HG03571 (cell line): ENCODE data around the gene DNAI7.

ENCODE experiments used
- ATAC-seq: cut with Tn5 transposase; IDR thresholded peaks from one replicate; pipeline ENCODE4 v1.9.1; 2021; ENCODE audit not compliant: unreplicated experiment

DNAI7 gene, protein sequence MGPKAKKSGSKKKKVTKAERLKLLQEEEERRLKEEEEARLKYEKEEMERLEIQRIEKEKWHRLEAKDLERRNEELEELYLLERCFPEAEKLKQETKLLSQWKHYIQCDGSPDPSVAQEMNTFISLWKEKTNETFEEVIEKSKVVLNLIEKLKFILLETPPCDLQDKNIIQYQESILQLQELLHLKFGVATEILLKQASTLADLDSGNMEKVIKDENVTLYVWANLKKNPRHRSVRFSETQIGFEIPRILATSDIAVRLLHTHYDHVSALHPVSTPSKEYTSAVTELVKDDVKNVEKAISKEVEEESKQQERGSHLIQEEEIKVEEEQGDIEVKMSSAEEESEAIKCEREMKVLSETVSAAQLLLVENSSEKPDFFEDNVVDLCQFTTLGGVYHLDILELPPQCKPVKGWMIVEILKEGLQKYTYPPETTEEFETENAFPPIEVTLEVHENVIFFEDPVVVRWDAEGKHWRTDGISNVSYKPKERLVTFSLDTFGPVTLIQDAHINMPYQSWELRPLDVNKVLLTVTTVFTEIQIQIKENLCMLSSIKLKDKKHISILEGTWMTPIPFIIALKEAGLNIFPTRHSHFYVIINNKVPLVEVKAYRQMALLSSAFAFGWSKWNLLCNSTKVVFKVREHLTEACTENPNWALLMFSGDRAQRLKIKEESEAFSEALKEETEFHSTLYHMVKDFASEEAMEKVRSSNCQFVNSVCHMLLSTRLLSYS

DNA sequence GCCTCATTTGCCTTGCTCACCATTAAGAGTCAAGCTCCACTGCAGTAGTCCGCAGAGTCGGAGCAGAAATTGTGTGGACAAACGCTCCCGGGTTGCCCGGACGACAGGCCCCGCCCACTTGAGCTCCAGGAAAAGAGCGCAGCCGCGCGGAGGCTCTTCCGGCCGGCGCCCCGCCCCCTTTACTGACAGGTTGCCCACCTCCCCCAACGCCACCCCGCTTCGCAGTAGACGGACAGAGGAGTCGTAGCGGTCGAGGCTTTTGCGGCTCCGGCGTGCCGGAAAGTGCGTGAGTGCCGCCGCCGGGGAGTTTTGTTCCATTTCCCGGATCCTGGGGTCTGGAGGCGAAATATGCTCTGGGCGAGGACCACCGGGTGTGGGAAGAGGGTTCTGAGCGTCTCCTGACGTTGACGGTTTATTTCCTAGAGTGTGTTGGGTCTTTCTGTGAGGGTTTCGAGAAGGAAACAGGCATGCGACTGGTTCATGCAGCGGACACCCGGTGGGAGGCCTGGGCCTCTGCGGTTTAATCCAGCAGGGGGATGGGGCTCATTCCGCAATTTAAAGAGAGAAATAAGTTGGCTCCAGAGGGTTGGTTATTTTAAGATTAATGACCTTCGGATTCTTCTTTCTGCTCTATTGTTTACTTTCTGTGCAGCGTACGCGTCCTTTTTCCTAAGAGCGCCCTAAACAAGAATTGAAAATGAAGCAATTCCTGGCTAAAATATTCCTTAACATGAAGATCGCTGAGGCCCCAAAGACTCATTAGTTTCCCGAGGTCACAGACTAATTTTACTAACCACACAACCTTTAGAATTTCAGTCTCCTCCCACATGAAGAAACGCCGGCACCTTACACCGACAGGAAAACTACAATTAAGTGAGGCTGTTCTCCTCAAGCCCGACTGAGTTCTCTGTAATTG lies at the start of gene DNAI7, which contains the start of gene ETFRF1:
Gene DNAI7, minus strand, starts transcription at position 105 of the 916 bp plus-strand sequence. Its CDS starts 82 bp downstream, at position 23.
Gene ETFRF1, plus strand, starts transcription at position 182 of the 916 bp plus-strand sequence. CDS start 8,720 bp downstream, outside the sequence.
- peak; percentile 88 for ATAC-seq

DNA sequence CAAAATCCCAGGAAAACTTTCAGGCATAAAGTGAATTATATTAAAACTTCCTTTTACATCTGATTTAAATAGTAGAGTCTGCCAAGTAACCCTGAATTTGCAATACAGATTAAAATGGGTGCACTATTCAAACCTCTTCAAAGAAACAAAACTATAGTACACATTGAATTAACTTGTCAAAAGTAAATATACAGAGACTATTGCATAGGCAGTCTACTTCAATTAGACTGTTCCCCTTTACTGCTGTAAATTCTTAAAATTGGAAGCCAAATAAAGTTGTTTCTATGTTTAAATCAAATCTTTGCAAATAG lies 48.7 kb upstream of the DNAI7 start:
- no peak for ATAC-seq

DNA sequence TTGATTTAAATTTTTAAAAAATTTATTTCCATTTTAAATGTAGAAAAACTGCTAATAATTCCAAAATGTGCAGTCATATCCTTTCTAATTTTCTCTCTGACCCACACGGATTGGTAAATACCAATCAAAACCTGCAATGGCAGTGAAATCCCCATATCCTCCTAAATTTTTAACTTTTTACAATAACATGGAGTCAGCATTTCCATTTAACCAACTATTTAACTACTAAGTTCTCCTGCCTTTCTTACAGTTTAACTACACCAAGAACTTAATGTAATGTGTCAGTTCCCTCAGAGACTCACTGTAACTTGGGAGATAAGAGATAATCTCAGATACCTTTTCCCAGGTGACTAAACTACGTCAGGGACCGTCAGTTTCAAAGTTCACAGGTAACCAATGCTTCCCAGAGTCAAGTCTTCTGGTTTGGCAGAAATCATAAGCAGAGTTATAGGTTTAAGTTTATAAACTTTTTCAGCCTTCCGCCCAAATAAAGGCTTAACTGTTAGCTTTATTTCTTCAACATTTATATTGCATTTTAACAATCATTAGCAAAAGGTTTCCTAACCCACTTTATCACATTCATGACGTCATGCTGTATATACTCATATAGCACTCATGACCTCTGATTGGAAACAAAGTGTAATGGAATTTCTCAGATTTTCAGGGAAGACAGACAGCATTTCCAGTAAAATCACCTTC lies 48.2 kb upstream of the DNAI7 start:
- no peak for ATAC-seq

DNA sequence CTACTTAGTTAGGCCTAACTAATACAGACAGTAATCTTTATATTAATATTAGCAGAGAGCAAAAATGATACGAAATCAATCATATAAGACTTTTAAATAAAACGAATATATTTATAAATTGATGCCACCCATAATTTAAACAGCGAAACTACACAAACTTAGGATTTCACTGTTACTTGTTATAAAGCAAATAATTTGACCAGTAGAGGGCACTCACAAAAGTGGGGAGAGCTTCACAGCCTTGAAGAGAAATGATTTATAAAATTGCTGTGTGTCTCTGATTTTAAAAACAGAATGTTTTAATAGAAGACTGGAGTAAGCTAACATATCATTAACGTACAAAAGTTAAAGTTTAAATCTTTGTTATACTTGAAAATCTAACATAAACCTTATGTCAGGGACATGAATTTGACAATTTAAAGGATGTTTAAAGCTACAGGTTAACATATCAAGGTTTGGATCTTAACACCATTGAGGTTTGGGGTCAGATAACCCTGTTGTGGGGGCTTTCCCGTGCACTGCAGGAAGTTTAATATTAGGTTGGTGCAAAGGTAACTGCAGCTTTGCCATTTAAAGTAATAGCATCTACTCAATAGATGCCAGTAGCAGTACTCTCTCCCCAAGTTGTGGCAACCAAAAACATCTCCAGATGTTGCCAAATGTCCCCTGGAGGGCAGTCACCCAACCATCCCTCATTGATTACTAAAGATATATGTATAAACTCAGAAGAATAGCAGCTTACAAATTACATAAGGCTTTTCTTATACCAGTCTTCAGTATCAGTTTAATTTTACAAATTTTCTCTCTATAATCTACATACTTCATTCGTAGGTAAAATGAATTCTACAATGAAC lies 46.4 kb upstream of the DNAI7 start:
- peak; percentile 76 for ATAC-seq

DNA sequence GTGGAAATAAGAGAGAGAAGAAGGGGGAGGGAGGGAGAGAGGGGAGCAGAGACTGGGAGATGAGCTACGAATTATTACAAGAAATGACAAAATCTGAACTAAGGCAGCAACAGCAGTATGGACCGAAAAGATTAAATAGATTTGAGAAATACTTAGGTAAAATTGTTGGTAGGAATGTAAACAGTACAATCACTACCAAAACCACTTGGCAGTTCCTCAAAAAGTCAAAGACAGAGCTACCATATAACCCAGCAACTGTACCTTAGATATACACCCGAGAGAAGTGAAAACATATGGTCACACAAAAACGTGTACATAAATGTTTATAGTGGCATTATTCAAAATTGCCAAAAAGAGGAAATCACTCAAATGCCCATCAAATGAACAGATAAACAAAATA lies 41.7 kb upstream of the DNAI7 start:
- no peak for ATAC-seq

DNA sequence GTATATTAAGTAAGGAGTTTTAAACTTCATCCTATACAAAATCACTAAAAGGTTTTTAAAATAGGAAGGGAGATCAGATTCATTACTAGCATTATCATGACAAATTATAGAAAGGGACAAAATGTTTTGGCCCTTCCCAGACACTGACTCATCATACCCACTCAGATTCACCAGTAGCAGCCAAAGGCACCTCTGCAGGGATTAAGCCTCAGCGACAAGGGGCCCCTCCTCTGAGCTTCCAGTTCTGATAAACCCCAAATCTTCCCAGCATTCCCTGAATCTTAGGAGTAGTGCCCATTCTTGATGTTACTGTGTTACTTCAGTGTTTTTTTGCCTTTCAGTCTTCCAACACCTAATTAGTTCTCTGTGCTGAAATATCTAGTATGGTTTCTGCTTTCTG lies 41.2 kb upstream of the DNAI7 start:
- no peak for ATAC-seq

DNA sequence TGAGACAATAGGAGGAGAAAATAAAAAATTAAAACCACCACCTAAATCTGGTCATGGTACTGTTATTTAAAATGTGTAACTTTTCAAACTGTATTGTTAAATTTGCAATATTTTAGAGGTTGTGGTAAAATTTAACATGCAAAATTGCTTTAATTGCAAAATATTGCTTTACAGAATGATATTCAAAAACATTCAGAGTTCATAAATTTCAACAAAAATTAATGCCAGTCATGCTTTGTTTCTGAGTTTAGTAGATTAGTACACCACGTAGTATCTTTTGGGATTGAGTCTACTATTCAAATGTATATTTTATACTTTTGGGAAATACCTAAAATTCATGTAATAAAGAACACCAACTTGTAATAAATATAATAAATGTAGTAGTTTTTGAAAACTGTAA lies 18.4 kb upstream of the DNAI7 start:
- no peak for ATAC-seq

DNA sequence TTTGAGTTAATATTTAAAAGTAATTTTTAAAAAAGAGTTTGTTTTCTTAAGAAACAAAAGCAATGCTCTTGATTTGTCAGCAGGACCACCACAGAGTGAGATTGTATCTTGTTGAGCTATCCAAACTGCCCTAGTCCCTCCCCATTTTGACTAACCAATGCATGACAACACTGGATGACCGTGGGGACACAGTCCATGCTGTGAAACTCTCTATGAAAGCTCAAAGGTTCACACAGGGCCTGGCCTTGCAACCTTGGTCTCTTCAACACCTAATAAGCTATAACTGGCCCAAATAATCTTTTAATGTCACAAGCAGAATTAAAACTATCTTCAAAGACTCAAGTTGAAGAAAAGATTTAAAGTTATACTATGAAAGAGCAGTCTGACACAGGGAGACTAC lies 13.6 kb upstream of the DNAI7 start:
- no peak for ATAC-seq

DNA sequence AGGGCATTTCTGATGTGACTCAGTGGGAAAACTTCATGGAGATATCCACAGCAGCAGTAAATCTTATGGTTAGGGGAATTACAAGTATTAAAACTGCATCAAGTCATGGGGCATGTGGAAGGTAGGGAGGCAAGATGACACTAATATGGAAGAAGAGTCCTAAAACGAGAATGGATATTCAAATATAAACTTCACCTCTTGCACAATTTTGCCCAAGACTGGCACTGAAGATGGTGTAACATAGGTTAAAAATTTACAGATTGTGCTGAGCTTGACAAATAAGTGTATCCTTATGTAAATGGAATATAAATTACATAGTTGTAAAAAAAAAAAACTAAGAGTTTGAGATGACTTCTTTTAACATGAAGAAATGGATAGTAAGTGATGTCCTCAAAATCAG lies 12.9 kb upstream of the DNAI7 start:
- ATAC-seq, result no peak

DNA sequence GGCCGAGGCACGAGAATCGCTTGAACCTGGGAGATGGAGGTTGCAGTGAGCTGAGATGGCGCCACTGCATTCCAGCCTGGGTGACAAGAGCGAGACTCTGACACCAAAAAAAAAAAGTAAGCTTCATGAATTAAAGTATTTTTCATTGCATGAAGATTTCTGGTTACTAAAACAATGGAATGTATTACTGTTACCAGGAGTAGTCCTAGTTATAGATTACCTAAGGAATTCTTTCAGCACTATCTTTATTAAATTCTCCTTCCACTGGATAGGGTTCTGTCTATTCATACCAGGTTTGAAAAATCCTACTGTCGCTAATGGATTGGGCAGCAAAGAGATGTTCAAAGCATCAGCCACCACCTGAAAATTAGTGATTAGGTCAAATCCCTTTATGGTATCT lies 12.5 kb upstream of the DNAI7 start:
- no peak for ATAC-seq

DNA sequence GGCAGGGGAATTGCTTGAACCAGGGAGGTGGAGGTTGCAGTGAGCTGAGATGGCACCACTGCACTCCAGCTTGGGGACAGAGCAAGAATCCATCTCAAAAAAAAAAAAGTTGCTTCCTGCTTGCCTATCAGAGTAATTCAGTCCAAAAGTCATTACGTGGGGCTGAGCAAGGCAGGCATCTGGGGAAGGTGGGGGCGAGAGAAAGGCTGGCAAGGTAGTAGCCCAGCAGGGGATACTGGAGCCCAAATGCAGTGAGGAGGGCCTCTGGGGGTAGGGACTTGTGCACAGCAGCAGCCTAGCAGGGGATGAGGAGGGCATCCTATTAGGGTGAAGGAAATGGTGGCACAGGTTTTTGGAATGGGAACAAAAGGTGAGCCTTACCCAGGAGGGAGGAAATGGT lies 7.2 kb upstream of the DNAI7 start:
- ATAC-seq, result no peak

DNA sequence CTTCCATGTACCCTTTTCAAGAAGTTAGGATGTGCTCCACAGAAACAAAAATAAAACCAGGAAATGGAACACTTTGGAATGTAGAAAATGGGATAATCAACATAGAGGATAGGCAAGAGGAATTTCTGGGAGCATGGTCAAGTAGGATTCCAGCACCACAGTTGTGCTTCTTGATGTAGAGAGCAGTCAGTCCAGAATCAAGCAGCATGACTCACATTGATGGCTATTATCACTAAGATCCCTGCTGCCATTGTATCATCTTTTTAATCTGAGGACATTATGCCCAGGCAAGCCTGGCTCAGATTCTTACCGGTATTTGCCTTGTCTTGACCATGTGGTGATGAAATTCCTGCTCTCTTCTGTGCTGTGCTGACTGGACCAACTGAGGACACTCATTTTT lies 5.7 kb upstream of the DNAI7 start:
- ATAC-seq, result no peak

DNA sequence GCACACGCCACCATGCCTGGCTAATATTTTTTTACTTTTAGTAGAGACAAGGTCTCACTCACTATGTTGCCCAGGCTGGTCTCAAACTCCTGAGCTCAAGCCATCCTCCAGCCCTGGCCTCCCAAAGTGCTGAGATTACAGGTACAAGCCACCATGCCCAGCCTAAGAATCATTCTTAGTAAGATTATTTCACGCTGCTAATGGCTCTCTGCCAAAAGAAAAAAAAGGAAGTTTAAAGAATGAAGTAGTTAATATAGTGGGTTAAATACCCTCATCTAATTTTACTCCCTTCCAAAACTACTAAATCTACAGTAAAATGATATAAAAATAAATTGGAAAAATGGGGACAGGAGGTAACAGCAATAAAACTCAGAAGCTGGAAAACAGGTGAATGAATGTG lies 2.6 kb upstream of the DNAI7 start:
- no peak for ATAC-seq

DNA sequence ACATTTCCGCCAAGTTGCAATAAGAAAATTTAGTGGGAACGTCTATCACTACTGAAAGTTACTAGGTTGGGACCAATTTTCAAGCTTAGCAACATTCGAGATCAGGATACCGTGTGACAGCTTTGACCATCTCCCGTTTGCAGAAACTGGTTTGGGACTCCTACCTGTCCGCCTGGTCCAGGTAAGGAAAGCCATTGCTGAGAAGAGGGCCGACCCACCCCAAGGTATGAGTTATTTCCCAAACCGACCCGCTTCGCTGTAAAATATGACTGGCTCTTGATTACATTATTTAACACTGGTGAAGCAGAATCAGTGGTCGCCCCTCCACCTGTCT lies 271 bp downstream of the DNAI7 start:
- ATAC-seq, result no peak

DNA sequence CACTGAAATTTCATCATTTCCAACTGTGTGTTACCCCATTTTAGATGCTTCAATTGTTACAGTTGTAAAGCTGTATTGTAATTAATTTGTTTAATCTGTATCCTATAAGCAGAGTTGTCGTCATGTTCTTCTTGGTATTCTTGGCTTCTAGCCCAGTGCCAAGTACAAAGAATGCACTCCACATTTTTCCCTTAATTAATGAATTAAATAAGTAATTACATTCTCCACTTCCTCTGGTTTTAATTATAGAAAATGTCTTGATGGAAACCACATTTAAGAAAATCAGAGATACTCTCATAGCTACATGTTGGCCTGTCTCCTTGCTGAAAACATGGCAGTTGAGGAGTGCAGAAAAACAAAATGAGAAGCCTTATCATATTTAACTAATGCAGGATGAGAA lies 746 bp downstream of the DNAI7 start:
- no peak for ATAC-seq

DNA sequence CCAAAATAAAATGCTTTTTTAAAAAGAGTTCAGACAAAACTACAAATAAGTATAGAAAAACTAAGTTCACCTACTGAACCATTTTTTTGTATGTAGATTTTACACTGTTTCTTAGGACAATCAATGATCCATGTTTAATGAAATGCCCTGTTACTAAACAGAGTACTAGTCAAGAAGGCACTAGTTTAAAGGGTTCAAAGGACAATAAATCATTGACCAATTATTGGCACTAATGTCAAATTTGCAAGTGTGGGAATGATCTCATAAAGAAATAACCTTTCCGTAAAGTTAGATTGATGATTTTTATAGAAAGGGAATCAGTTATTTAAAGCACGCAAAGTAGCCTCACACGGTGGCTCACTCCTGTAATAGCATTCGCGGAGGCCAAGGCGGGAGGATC lies 4.2 kb downstream of the DNAI7 start:
- ATAC-seq, result no peak

DNA sequence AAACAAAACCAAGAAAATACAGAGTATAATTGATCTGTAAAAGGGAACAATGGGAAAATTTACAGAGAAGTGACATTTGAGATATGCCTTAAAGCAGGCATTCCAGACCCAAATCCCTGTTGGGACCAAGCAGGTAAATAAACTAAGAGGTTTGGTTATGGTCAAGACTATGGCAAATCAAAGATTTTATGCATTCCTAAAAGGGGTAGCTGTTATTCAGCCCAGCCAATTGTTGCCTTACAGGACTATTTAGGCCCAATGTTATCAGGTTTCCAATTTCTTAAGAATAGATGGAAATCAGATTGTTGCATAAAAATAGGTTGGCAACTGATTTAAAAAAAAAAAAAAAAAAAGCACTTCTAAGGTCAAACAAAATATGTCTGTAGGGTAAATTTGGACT lies 5.3 kb downstream of the DNAI7 start:
- no peak for ATAC-seq

DNA sequence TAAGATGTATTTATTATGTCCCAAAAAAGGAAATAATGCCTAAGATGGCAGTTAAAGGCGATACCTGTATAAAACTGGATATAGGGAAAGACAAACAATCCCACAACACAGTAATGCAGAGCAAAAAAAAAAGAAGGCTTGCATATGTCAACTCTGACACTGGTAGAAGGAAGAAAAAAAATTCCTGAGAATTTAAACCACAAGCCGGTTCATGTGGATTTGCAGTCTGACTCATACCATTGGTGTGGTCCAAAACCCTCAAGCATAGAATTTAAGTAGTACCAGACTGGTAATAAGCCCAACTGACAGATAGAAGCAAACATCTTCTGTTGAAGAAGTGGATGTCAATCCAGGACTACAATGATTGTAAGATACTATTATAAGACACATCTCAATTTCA lies 7.2 kb downstream of the DNAI7 start:
- no peak for ATAC-seq

DNA sequence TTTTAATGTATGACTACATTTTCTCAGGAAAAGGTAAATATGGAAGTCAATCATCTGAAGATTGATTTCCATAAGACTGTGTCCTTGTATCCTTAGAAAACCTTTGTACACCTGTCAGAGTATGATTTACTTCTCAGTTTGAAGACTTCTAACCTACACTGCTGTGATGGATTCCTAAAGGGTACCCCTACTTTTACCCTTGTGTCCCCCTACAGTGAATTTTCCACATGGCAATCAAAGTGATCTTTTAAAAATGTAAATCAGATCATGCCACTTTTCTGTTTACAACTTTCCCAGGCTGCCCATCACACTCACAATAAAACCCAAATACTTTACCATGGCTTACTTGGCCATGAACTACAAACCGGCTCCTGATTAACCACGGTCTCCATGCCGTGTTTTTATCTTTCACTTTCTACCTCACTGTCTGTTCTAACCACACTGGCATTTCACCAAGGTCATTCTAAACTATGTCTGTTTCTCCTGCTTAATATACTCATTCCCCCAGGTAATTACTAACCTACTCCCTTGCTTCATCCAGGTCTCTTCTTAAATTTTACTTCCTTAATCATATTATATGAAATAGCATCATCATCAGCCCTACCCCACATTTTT lies 8.1 kb downstream of the DNAI7 start:
- ATAC-seq, result peak; percentile 75
